Measurements from ENCODE around the gene HUNK.
A peak's percentile ranks its signal among the peaks of the same experiment; 100 is the strongest.

HUNK gene

GRCh38 chr21:31873696-31874599, 1.1 kb downstream of the HUNK start:
- CTCF ChIA-PET = interaction anchor here (1.1 to 2.2 kb wide), 6 partner anchors 8 to 88 kb away, joined by 3 to 12 read pairs (median 4); no protein-coding TSS in a partner anchor
- peak; percentile 80 for DNase-seq (ENCODE audit: extremely low spot score)
- TF ChIP-seq TARDBP (IDR thresholded peaks at IDR 0.05) (0 out of 2 replicates have a peak, but pooled peaks have one; percentile 46), CTBP1 (IDR thresholded peaks at IDR 0.05; ENCODE audit: borderline replicate concordance) (peak; percentile 45; the same call in 1 of the 2 replicates), SP1 (IDR thresholded peaks at IDR 0.05) (no peak), BHLHE40 (IDR thresholded peaks at IDR 0.05; ENCODE audit: borderline replicate concordance) (no peak), L3MBTL2 (conservative IDR thresholded peaks at IDR 0.05) (peak; percentile 63), FOXM1 (IDR thresholded peaks at IDR 0.05; ENCODE audit: borderline replicate concordance) (peak; percentile 71; the same call in 1 of the 2 replicates), HDGF (IDR thresholded peaks at IDR 0.05; ENCODE audit: borderline replicate concordance) (no peak), FOXK2 (IDR thresholded peaks at IDR 0.05) (no peak)
- POLR2A ChIA-PET = interaction anchor here (1.0 kb wide), 1 partner anchor 56 kb away, joined by 3 read pairs; no protein-coding TSS in a partner anchor

GRCh38 chr21:31874812-31875212, 2.0 kb downstream of the HUNK start:
- no peak for TF ChIP-seq ELF4 (IDR thresholded peaks at IDR 0.05)
- TF ChIP-seq PKNOX1 (IDR thresholded peaks at IDR 0.05) = no peak
- ChIA-PET CTCF (interaction anchor here (0.7 to 2.2 kb wide), 5 partner anchors 9 to 117 kb away, joined by 3 to 12 read pairs (median 5); no protein-coding TSS in a partner anchor), POLR2A (no interaction called here)
- no peak for DNase-seq (ENCODE audit: extremely low spot score)

- ChIA-PET POLR2A (no interaction called here), CTCF (interaction anchor here (1.2 to 2.2 kb wide), 2 partner anchors 9 to 21 kb away, joined by 3 to 12 read pairs; no protein-coding TSS in a partner anchor)
- no peak for DNase-seq (ENCODE audit: extremely low spot score)
- no peak for TF ChIP-seq ARNT (IDR thresholded peaks at IDR 0.05)
Measured at GRCh38 chr21:31875496-31876015, 2.7 kb downstream of the HUNK start.

- TF ChIP-seq ELF4 (IDR thresholded peaks at IDR 0.05) = no peak
- TF ChIP-seq ZNF384 (IDR thresholded peaks at IDR 0.05) = no peak
- no peak for TF ChIP-seq LEF1 (IDR thresholded peaks at IDR 0.05; ENCODE audit: borderline replicate concordance)
- TF ChIP-seq FOXM1 (IDR thresholded peaks at IDR 0.05; ENCODE audit: borderline replicate concordance) = no peak
- no peak for TF ChIP-seq PKNOX1 (IDR thresholded peaks at IDR 0.05)
- TF ChIP-seq NFRKB (IDR thresholded peaks at IDR 0.05) = no peak
- no peak for TF ChIP-seq SP1 (IDR thresholded peaks at IDR 0.05)
- no peak for TF ChIP-seq ARNT (IDR thresholded peaks at IDR 0.05)
- no peak for TF ChIP-seq TARDBP (IDR thresholded peaks at IDR 0.05)
- TF ChIP-seq FOXA1 (IDR thresholded peaks at IDR 0.05) = no peak
- TF ChIP-seq SUZ12 (IDR thresholded peaks at IDR 0.05) = no peak
- TF ChIP-seq CTBP1 (IDR thresholded peaks at IDR 0.05; ENCODE audit: borderline replicate concordance) = no peak
- no peak for TF ChIP-seq L3MBTL2 (conservative IDR thresholded peaks at IDR 0.05)
- no peak for TF ChIP-seq BHLHE40 (IDR thresholded peaks at IDR 0.05; ENCODE audit: borderline replicate concordance)
- ChIA-PET POLR2A (no interaction called here), CTCF (no interaction called here)
- DNase-seq (ENCODE audit: extremely low spot score) = no peak
Measured at GRCh38 chr21:31877463-31877957, 4.7 kb downstream of the HUNK start.

- no peak for TF ChIP-seq CTBP1 (IDR thresholded peaks at IDR 0.05; ENCODE audit: borderline replicate concordance)
- TF ChIP-seq ARNT (IDR thresholded peaks at IDR 0.05) = no peak
- ChIA-PET POLR2A (no interaction called here), CTCF (no interaction called here)
- no peak for DNase-seq (ENCODE audit: extremely low spot score)
Measured at GRCh38 chr21:31878831-31879230, 6.0 kb downstream of the HUNK start.

GRCh38 chr21:31879241-31879650, 6.4 kb downstream of the HUNK start:
- ChIA-PET CTCF (interaction anchor here (1.5 kb wide), 1 partner anchor 10 kb away, joined by 4 read pairs; no protein-coding TSS in a partner anchor), POLR2A (no interaction called here)
- TF ChIP-seq NFRKB (IDR thresholded peaks at IDR 0.05) (no peak), ELF4 (IDR thresholded peaks at IDR 0.05) (no peak)
- DNase-seq (ENCODE audit: extremely low spot score) = no peak

- DNase-seq (ENCODE audit: extremely low spot score) = no peak
- CTCF ChIA-PET = interaction anchor here (1.5 kb wide), 1 partner anchor 9 kb away, joined by 4 read pairs; no protein-coding TSS in a partner anchor
- TF ChIP-seq FOXM1 (IDR thresholded peaks at IDR 0.05; ENCODE audit: borderline replicate concordance) (no peak), SUZ12 (IDR thresholded peaks at IDR 0.05) (no peak), ELF4 (IDR thresholded peaks at IDR 0.05) (no peak), L3MBTL2 (conservative IDR thresholded peaks at IDR 0.05) (no peak), SP1 (IDR thresholded peaks at IDR 0.05) (no peak), ARNT (IDR thresholded peaks at IDR 0.05) (no peak), NFRKB (IDR thresholded peaks at IDR 0.05) (no peak), FOXK2 (IDR thresholded peaks at IDR 0.05) (no peak), HDGF (IDR thresholded peaks at IDR 0.05; ENCODE audit: borderline replicate concordance) (no peak), LEF1 (IDR thresholded peaks at IDR 0.05; ENCODE audit: borderline replicate concordance) (no peak), CTBP1 (IDR thresholded peaks at IDR 0.05; ENCODE audit: borderline replicate concordance) (no peak), PKNOX1 (IDR thresholded peaks at IDR 0.05) (no peak), ZNF384 (IDR thresholded peaks at IDR 0.05) (no peak), TARDBP (IDR thresholded peaks at IDR 0.05) (no peak), FOXA1 (IDR thresholded peaks at IDR 0.05) (no peak), BHLHE40 (IDR thresholded peaks at IDR 0.05; ENCODE audit: borderline replicate concordance) (no peak)
- POLR2A ChIA-PET = interaction anchor here (1.0 kb wide), 1 partner anchor 9 kb away, joined by 3 read pairs; no protein-coding TSS in a partner anchor
Measured at GRCh38 chr21:31879911-31880310, 7.1 kb downstream of the HUNK start.
